WTC11 (cell line): Measurements from ENCODE around the gene MYOF. TPM values are rescaled to one million over a fixed set of nuclear protein-coding genes. Genes with fewer than 3 reads are reported as not detected.

Experiments used
- ATAC-seq: fragments of 200-7000 bp; cut with Tn5 transposase; 2 replicates; pipeline ENCODE4 v1.10.0; 2021; ENCODE audit warnings: mild to moderate bottlenecking, moderate library complexity
- CTCF ChIA-PET: fragments of 300-600 bp; sonication (Branson Sonifier 250); formaldehyde crosslinking; loops from one replicate; lab custom pipeline; 2021; ENCODE audit warnings: antibody characterized with exemption; lab: Charles Lee
- POLR2A ChIA-PET: fragments of 350-600 bp; sonication (Branson Sonifier 250); formaldehyde crosslinking; loops from one replicate; lab custom pipeline; 2021; ENCODE audit warnings: antibody characterized with exemption; lab: Charles Lee
- DNase-seq: peaks from one replicate; pipeline ENCODE4 v3.0.0; 2021; ENCODE audit warnings: low spot score
- H3K27ac Mint-ChIP-seq: 2 replicates; pipeline ENCODE4 v1.8.0; 2021; ENCODE audit warnings: mixed read lengths
- H3K27me3 Mint-ChIP-seq: 2 replicates; pipeline ENCODE4 v1.8.0; 2021; ENCODE audit warnings: low read depth, mild to moderate bottlenecking, moderate library complexity, mixed read lengths
- H3K36me3 Mint-ChIP-seq: 2 replicates; pipeline ENCODE4 v1.8.0; 2021; ENCODE audit warnings: mixed read lengths
- H3K4me1 Mint-ChIP-seq: 2 replicates; pipeline ENCODE4 v1.8.0; 2022; ENCODE audit warnings: mixed read lengths
- H3K4me3 Mint-ChIP-seq: 2 replicates; pipeline ENCODE4 v1.8.0; 2021; ENCODE audit warnings: mild to moderate bottlenecking, moderate library complexity, mixed read lengths
- H3K9me3 Mint-ChIP-seq: 2 replicates; pipeline ENCODE4 v1.8.0; 2021; ENCODE audit warnings: mixed read lengths
- CREB1 ChIP-seq: sonication (generic); formaldehyde crosslinking; IDR thresholded peaks from 2 replicates; pipeline ENCODE4 v1.8.0; 2023; ENCODE audit warnings: mild to moderate bottlenecking, missing genetic modification reagents
- ESRRA ChIP-seq: sonication (generic); formaldehyde crosslinking; IDR thresholded peaks from 2 replicates; pipeline ENCODE4 v1.8.1; 2022; ENCODE audit warnings: mild to moderate bottlenecking, missing genetic modification reagents, borderline replicate concordance
- PRRX2 ChIP-seq: fragments of 250-450 bp; sonication (Bioruptor Pico); IDR thresholded peaks from 2 replicates; pipeline ENCODE4 v1.8.0; 2021; ENCODE audit warnings: mild to moderate bottlenecking
- ZNF416 ChIP-seq: fragments of 250-450 bp; sonication (Bioruptor Pico); IDR thresholded peaks from 2 replicates; pipeline ENCODE4 v1.9.0; 2021; ENCODE audit warnings: mild to moderate bottlenecking, inconsistent platforms
- total RNA-seq: library from RNA; stranded (reverse); gene quantifications from 3 replicates; pipeline ENCODE4 v1.2.3, GENCODE V29; 2021
- TF ChIP-seq, protein P1 (sequence below): sonication (generic); formaldehyde crosslinking; IDR thresholded peaks from 2 replicates; pipeline ENCODE4 v1.8.0; 2023; ENCODE audit warnings: missing genetic modification reagents, mild to moderate bottlenecking, borderline replicate concordance
- TF ChIP-seq, protein P2 (sequence below): fragments of 250-450 bp; sonication (Bioruptor Pico); IDR thresholded peaks from 2 replicates; pipeline ENCODE4 v1.9.0; 2021; ENCODE audit warnings: mild to moderate bottlenecking
- TF ChIP-seq, protein P3 (sequence below): sonication (generic); formaldehyde crosslinking; conservative IDR thresholded peaks from 2 replicates; pipeline ENCODE4 v1.8.1; 2023; ENCODE audit warnings: mild to moderate bottlenecking, low read depth, missing genetic modification reagents, moderate library complexity
- TF ChIP-seq, protein P4 (sequence below): sonication (generic); formaldehyde crosslinking; IDR thresholded peaks from 2 replicates; pipeline ENCODE4 v1.8.0; 2022; ENCODE audit warnings: missing genetic modification reagents
- TF ChIP-seq, protein P5 (sequence below): sonication (generic); formaldehyde crosslinking; IDR thresholded peaks from 2 replicates; pipeline ENCODE4 v1.8.1; 2022; ENCODE audit warnings: mild to moderate bottlenecking, moderate library complexity, missing genetic modification reagents

MYOF gene
- total RNA-seq, 1 experiment from 2014 or later, result 1.8 TPM

DNA sequence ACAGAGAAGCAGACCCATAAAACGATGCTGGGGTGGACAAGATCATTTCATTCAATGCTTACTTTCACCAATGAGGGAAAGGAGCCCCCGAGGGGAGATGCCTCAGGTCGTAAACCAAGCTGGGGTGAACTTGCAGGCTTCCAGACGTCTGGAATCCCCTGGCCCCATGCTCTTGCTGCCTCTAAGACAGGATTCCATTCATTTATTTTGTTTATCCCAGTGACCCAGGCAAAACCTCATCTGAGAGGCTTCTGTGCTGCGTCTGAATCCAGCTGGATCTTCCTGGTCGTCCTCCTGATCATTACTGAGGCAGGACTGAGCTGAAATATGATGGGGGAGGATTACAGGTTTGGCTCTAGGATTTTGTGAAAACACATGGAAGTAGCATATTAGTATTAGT is 182.9 kb downstream of the MYOF start:
- H3K27ac Mint-ChIP-seq, result 0 out of 2 replicates have a peak overlapping the region, but pooled peaks have one; percentile 63

More for the DNA sequence above, 182.9 kb downstream of the MYOF start:
- no peaks in the 10 kb centered on the region; the same call in 1 of the 2 replicates for H3K27me3 Mint-ChIP-seq
- H3K36me3 Mint-ChIP-seq, result no peaks in the 10 kb centered on the region
- DNase-seq (no peak), ATAC-seq (no peak)
- TF ChIP-seq ZNF416 (CRISPR knock-in tag) (no peak), CREB1 (CRISPR knock-in tag) (no peak), ESRRA (CRISPR knock-in tag) (no peak), PRRX2 (CRISPR knock-in tag) (no peak)
- TF ChIP-seq, protein P1, sequence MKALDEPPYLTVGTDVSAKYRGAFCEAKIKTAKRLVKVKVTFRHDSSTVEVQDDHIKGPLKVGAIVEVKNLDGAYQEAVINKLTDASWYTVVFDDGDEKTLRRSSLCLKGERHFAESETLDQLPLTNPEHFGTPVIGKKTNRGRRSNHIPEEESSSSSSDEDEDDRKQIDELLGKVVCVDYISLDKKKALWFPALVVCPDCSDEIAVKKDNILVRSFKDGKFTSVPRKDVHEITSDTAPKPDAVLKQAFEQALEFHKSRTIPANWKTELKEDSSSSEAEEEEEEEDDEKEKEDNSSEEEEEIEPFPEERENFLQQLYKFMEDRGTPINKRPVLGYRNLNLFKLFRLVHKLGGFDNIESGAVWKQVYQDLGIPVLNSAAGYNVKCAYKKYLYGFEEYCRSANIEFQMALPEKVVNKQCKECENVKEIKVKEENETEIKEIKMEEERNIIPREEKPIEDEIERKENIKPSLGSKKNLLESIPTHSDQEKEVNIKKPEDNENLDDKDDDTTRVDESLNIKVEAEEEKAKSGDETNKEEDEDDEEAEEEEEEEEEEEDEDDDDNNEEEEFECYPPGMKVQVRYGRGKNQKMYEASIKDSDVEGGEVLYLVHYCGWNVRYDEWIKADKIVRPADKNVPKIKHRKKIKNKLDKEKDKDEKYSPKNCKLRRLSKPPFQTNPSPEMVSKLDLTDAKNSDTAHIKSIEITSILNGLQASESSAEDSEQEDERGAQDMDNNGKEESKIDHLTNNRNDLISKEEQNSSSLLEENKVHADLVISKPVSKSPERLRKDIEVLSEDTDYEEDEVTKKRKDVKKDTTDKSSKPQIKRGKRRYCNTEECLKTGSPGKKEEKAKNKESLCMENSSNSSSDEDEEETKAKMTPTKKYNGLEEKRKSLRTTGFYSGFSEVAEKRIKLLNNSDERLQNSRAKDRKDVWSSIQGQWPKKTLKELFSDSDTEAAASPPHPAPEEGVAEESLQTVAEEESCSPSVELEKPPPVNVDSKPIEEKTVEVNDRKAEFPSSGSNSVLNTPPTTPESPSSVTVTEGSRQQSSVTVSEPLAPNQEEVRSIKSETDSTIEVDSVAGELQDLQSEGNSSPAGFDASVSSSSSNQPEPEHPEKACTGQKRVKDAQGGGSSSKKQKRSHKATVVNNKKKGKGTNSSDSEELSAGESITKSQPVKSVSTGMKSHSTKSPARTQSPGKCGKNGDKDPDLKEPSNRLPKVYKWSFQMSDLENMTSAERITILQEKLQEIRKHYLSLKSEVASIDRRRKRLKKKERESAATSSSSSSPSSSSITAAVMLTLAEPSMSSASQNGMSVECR, result no peak
- TF ChIP-seq, protein P2, sequence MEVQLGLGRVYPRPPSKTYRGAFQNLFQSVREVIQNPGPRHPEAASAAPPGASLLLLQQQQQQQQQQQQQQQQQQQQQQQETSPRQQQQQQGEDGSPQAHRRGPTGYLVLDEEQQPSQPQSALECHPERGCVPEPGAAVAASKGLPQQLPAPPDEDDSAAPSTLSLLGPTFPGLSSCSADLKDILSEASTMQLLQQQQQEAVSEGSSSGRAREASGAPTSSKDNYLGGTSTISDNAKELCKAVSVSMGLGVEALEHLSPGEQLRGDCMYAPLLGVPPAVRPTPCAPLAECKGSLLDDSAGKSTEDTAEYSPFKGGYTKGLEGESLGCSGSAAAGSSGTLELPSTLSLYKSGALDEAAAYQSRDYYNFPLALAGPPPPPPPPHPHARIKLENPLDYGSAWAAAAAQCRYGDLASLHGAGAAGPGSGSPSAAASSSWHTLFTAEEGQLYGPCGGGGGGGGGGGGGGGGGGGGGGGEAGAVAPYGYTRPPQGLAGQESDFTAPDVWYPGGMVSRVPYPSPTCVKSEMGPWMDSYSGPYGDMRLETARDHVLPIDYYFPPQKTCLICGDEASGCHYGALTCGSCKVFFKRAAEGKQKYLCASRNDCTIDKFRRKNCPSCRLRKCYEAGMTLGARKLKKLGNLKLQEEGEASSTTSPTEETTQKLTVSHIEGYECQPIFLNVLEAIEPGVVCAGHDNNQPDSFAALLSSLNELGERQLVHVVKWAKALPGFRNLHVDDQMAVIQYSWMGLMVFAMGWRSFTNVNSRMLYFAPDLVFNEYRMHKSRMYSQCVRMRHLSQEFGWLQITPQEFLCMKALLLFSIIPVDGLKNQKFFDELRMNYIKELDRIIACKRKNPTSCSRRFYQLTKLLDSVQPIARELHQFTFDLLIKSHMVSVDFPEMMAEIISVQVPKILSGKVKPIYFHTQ, result no peak
- TF ChIP-seq, protein P3, sequence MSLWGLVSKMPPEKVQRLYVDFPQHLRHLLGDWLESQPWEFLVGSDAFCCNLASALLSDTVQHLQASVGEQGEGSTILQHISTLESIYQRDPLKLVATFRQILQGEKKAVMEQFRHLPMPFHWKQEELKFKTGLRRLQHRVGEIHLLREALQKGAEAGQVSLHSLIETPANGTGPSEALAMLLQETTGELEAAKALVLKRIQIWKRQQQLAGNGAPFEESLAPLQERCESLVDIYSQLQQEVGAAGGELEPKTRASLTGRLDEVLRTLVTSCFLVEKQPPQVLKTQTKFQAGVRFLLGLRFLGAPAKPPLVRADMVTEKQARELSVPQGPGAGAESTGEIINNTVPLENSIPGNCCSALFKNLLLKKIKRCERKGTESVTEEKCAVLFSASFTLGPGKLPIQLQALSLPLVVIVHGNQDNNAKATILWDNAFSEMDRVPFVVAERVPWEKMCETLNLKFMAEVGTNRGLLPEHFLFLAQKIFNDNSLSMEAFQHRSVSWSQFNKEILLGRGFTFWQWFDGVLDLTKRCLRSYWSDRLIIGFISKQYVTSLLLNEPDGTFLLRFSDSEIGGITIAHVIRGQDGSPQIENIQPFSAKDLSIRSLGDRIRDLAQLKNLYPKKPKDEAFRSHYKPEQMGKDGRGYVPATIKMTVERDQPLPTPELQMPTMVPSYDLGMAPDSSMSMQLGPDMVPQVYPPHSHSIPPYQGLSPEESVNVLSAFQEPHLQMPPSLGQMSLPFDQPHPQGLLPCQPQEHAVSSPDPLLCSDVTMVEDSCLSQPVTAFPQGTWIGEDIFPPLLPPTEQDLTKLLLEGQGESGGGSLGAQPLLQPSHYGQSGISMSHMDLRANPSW (CRISPR knock-in tag), result no peak
- TF ChIP-seq, protein P4, sequence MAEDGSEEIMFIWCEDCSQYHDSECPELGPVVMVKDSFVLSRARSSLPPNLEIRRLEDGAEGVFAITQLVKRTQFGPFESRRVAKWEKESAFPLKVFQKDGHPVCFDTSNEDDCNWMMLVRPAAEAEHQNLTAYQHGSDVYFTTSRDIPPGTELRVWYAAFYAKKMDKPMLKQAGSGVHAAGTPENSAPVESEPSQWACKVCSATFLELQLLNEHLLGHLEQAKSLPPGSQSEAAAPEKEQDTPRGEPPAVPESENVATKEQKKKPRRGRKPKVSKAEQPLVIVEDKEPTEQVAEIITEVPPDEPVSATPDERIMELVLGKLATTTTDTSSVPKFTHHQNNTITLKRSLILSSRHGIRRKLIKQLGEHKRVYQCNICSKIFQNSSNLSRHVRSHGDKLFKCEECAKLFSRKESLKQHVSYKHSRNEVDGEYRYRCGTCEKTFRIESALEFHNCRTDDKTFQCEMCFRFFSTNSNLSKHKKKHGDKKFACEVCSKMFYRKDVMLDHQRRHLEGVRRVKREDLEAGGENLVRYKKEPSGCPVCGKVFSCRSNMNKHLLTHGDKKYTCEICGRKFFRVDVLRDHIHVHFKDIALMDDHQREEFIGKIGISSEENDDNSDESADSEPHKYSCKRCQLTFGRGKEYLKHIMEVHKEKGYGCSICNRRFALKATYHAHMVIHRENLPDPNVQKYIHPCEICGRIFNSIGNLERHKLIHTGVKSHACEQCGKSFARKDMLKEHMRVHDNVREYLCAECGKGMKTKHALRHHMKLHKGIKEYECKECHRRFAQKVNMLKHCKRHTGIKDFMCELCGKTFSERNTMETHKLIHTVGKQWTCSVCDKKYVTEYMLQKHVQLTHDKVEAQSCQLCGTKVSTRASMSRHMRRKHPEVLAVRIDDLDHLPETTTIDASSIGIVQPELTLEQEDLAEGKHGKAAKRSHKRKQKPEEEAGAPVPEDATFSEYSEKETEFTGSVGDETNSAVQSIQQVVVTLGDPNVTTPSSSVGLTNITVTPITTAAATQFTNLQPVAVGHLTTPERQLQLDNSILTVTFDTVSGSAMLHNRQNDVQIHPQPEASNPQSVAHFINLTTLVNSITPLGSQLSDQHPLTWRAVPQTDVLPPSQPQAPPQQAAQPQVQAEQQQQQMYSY (CRISPR knock-in tag), result no peak
- TF ChIP-seq, protein P5, sequence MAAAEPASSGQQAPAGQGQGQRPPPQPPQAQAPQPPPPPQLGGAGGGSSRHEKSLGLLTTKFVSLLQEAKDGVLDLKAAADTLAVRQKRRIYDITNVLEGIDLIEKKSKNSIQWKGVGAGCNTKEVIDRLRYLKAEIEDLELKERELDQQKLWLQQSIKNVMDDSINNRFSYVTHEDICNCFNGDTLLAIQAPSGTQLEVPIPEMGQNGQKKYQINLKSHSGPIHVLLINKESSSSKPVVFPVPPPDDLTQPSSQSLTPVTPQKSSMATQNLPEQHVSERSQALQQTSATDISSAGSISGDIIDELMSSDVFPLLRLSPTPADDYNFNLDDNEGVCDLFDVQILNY, result no peak
- H3K4me1 Mint-ChIP-seq, result peaks cover 17% of the 10 kb centered on the region
- ChIA-PET CTCF (interaction anchor here (1.2 to 1.3 kb wide), 2 partner anchors 58 to 183 kb away, joined by 3 read pairs; no protein-coding TSS in a partner anchor), POLR2A (no interaction called here)
- no peaks in the 10 kb centered on the region for H3K9me3 Mint-ChIP-seq
- no peak overlapping the region for H3K4me3 Mint-ChIP-seq
